Endothelial cell of umbilical vein (primary cell): ENCODE measurements around the gene FOXP1. TPM values are rescaled to one million over a fixed set of nuclear protein-coding genes. Genes with fewer than 3 reads are reported as not detected.

Experiments
- BruUV-seq: library from RNA; stranded (reverse); fragments of 400-500 nt; replicated peaks from 2 replicates; lab custom pipeline; 2021; lab: Mats Ljungman, UMichigan
- CTCF ChIA-PET: fragments of 300-600, 350-600 bp; sonication (Branson Sonifier 250); formaldehyde crosslinking; loops from one replicate; lab custom pipeline; 2021; ENCODE audit warnings: antibody characterized with exemption, inconsistent platforms; lab: Charles Lee
- POLR2A ChIA-PET: fragments of 300-600, 350-600 bp; sonication (Branson Sonifier 250); formaldehyde crosslinking; loops from one replicate; lab custom pipeline; 2021; ENCODE audit warnings: antibody characterized with exemption, inconsistent platforms; lab: Charles Lee
- DNase-seq: peaks from one replicate; pipeline ENCODE4 v3.0.0-alpha.2; 2011; ENCODE audit warnings: low read depth, low spot score
- FAIRE-seq: peaks from 2 replicates; lab custom pipeline; 2011; peaks lifted over from hg19 to GRCh38; lab: Jason Lieb, UNC
- H2AFZ ChIP-seq: 2 replicates; pipeline ENCODE4 v1.6.0; 2012; ENCODE audit warnings: low read depth, low read length, control low read depth, inconsistent platforms
- H3K27ac ChIP-seq: 2 replicates; pipeline ENCODE4 v1.5.1; 2011; ENCODE audit warnings: low read depth, mild to moderate bottlenecking, control low read depth, low read length, moderate library complexity; ENCODE audit not compliant: insufficient read depth
- H3K27me3 ChIP-seq, 2 experiments: 2 replicates each; pipeline versions ENCODE4 v1.6.0 to v1.6.1; 2011; ENCODE audit warnings: low read length in 2 of 2, mixed read lengths in 1 of 2; ENCODE audit not compliant: control insufficient read depth in 2 of 2, insufficient read depth in 2 of 2
- H3K36me3 ChIP-seq, 2 experiments: 2 replicates in 1 of 2; 3 replicates in 1 of 2; pipeline ENCODE4 v1.5.1; 2011; ENCODE audit warnings: low read length in 2 of 2, mild to moderate bottlenecking in 1 of 2, moderate library complexity in 1 of 2; ENCODE audit not compliant: control insufficient read depth in 2 of 2, insufficient read depth in 2 of 2; ENCODE audit errors: extremely low read depth in 1 of 2
- H3K4me1 ChIP-seq: 3 replicates; pipeline ENCODE4 v1.5.1; 2011; ENCODE audit warnings: mild to moderate bottlenecking, low read length; ENCODE audit not compliant: control insufficient read depth, insufficient read depth; ENCODE audit errors: extremely low read depth
- H3K4me2 ChIP-seq: 2 replicates; pipeline ENCODE4 v1.6.1; 2011; ENCODE audit warnings: low read length, control low read depth, mixed read lengths; ENCODE audit not compliant: insufficient read depth
- H3K4me3 ChIP-seq, 3 experiments: fragments of 200-600 bp in 1 of 3; sonication (generic), shearing (Covaris generic) in 1 of 3; replicated peaks in 1 of 3; 2 replicates each; pipeline ENCODE4 v1.5.1; 2011 to 2016; ENCODE audit warnings: control low read depth in 3 of 3, low read length in 3 of 3, mild to moderate bottlenecking in 2 of 3, inconsistent platforms in 1 of 3, low read depth in 1 of 3, moderate library complexity in 1 of 3; ENCODE audit not compliant: insufficient read depth in 1 of 3
- H3K79me2 ChIP-seq: 2 replicates; pipeline ENCODE4 v1.6.0; 2012; ENCODE audit warnings: low read length, inconsistent platforms; ENCODE audit not compliant: control insufficient read depth, insufficient read depth
- H3K9ac ChIP-seq: replicated peaks from 2 replicates; pipeline ENCODE3; 2011; ENCODE audit warnings: low read length, control low read depth; ENCODE audit not compliant: insufficient read depth; ENCODE audit errors: extremely low read depth
- H3K9me1 ChIP-seq: replicated peaks from 3 replicates; pipeline ENCODE4 v1.6.0; 2011; ENCODE audit warnings: mild to moderate bottlenecking, low read length; ENCODE audit not compliant: control insufficient read depth, insufficient read depth; ENCODE audit errors: extremely low read depth
- H3K9me3 ChIP-seq: replicated peaks from 2 replicates; pipeline ENCODE4 v1.5.1; 2012; ENCODE audit warnings: low read length, inconsistent platforms; ENCODE audit not compliant: control insufficient read depth, insufficient read depth
- H4K20me1 ChIP-seq: replicated peaks from 2 replicates; pipeline ENCODE3; 2011; ENCODE audit warnings: mild to moderate bottlenecking, low read length; ENCODE audit not compliant: control insufficient read depth, insufficient read depth; ENCODE audit errors: extremely low read depth
- CTCF ChIP-seq, 2 donors: IDR thresholded peaks; 1 replicate in 1 of 2; 2 replicates in 1 of 2; pipeline ENCODE4 v1.5.1; 2011; ENCODE audit warnings: low read length in 2 of 2, mild to moderate bottlenecking in 2 of 2, moderate library complexity in 2 of 2, control low read depth in 1 of 2, inconsistent platforms in 1 of 2, low read depth in 1 of 2; ENCODE audit not compliant: insufficient read depth in 1 of 2; ENCODE audit errors: extremely low read depth in 1 of 2
- EZH2 ChIP-seq: IDR thresholded peaks from 2 replicates; pipeline ENCODE4 v1.6.1; 2012; ENCODE audit warnings: borderline replicate concordance, low read depth, mild to moderate bottlenecking, moderate library complexity, low read length, inconsistent platforms; ENCODE audit not compliant: severe bottlenecking
- FOS ChIP-seq: IDR thresholded peaks from 2 replicates; pipeline ENCODE4 v1.6.1; 2011; ENCODE audit warnings: mild to moderate bottlenecking, low read length, moderate library complexity, borderline replicate concordance; ENCODE audit not compliant: insufficient read depth
- GATA2 ChIP-seq: IDR thresholded peaks from 2 replicates; pipeline ENCODE4 v1.7.0; 2011; ENCODE audit warnings: low read depth, mild to moderate bottlenecking, moderate library complexity, mixed read lengths, low read length; ENCODE audit not compliant: insufficient read length, insufficient read depth
- JUN ChIP-seq: IDR thresholded peaks from 2 replicates; pipeline ENCODE4 v1.6.1; 2011; ENCODE audit warnings: borderline replicate concordance, low read depth; ENCODE audit not compliant: insufficient read length, insufficient read depth
- MAX ChIP-seq: IDR thresholded peaks from 2 replicates; pipeline ENCODE4 v1.6.1; 2011; ENCODE audit not compliant: insufficient read depth, insufficient read length
- MYC ChIP-seq: IDR thresholded peaks from one replicate; pipeline ENCODE4 v1.6.1; 2011; ENCODE audit warnings: mild to moderate bottlenecking, low read depth, low read length
- POLR2A ChIP-seq: IDR thresholded peaks from 2 replicates; pipeline ENCODE4 v1.6.1; 2012; ENCODE audit warnings: low read depth, mild to moderate bottlenecking, control low read depth, low read length
- POLR2AphosphoS5 ChIP-seq: IDR thresholded peaks from 2 replicates; pipeline ENCODE4 v1.6.1; 2012; ENCODE audit warnings: low read depth, mild to moderate bottlenecking, control low read depth, low read length, moderate library complexity; ENCODE audit not compliant: insufficient read depth
- dilution Hi-C: fragments of 300-500 bp; cut with MboI; formaldehyde crosslinking; loops from one replicate; pipeline ENCODE4 v1.15.0; 2019; ENCODE audit warnings: low sequenced_read_pairs; ENCODE audit not compliant: extremely low pct_ligation_motif_present
- intact Hi-C: fragments of 100-400 bp; cut with micrococcal nuclease; formaldehyde crosslinking; loops from one replicate; pipeline ENCODE4 v1.10.0; 2022
- polyA plus RNA-seq, 4 experiments: library from polyadenylated mRNA; depleted of rRNA in 3 of 4; stranded (reverse) in 3 of 4; unstranded in 1 of 4; fragments of >200 nt; gene quantifications; 2 replicates each; pipeline versions ENCODE4 v1.2.1 to v1.2.3, GENCODE V29; 2011 to 2012; ENCODE audit warnings: missing spikeins in 1 of 4
- total RNA-seq: library from RNA; stranded (reverse); gene quantifications from 2 replicates; pipeline ENCODE4 v1.2.3, GENCODE V29; 2021

Gene FOXP1
- total and polyA plus RNA-seq, 2 donors (not counting 3 experiments of a cell fraction or from before 2014, with no cell fraction given), result 41.0 to 107 TPM

GRCh38 chr3:71054312-71054711 lies 529.2 kb downstream of the FOXP1 start:
- Histone ChIP-seq H3K79me2 (peaks cover 63% of the 10 kb centered on the region), H3K9ac (no peak overlapping the region), H3K4me2 (no peak overlapping the region), H2AFZ (no peak overlapping the region), H3K27ac (no peak overlapping the region), H3K36me3 (peaks cover 2 to 11% of the 10 kb centered on the region in 2 experiments), H3K27me3 (no peaks in the 10 kb centered on the region), H3K9me3 (no peaks in the 10 kb centered on the region), H4K20me1 (no peaks in the 10 kb centered on the region), H3K9me1 (no peaks in the 10 kb centered on the region), H3K4me3 (no peak overlapping the region), H3K4me1 (peaks cover 100% of the 10 kb centered on the region)
- intact Hi-C loops (no loop called here), dilution Hi-C loops (no loop called here)
- BruUV-seq, result no TSS peak
- no peak for FAIRE-seq
- ChIA-PET CTCF (interaction anchor here (0.8 to 1.3 kb wide), 3 partner anchors 16 to 31 kb away, joined by 3 to 4 read pairs (median 3); no protein-coding TSS in a partner anchor), POLR2A (interaction anchor here (1.6 kb wide), 1 partner anchor 10 kb away, joined by 7 read pairs; no protein-coding TSS in a partner anchor)
- no peak for DNase-seq
- TF ChIP-seq JUN (no peak), MAX (no peak), MYC (no peak), GATA2 (no peak), POLR2A (no peak), POLR2AphosphoS5 (no peak), CTCF (IDR thresholded peaks at IDR 0.05; ENCODE audit: extremely low read depth in 1 of 2, insufficient read depth in 1 of 2, low read depth in 1 of 2, low read length in 2 of 2) (no peak), EZH2 (no peak), FOS (no peak)
